ENCODE data around the gene UPK1B.
A peak's percentile ranks its signal among the peaks of the same experiment; 100 is the strongest.

DNA sequence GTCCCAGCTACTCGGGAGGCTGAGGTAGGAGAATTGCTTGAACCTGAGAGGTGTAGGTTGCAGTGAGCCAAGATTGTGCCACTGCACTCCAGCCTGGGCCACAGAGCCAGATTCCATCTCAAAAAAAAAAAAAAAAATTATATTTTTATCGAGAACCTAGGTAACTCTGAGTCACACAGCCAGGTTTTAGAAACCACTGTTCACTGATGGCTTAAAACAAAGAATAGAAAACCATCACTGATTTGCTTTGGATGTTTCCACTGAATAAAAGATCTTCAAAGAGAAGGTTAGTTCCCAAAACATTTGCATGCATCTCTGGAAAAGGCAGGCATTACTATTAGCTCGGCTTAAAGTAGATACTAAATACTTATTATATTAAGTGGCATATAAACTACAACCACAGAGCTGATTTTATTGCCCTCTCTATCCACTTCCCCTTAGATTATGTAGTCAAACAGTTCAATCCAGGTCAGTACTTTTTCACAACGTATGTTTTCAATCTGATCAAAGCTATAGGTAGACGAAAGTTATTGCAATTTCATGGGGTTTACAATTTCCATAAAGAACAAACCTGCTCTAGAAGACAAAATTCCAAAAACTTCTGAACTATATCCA is 65.9 kb downstream of the UPK1B start:
- no peak for TF ChIP-seq EP400 (IDR thresholded peaks at IDR 0.05)
- no peak for TF ChIP-seq MTA3 (IDR thresholded peaks at IDR 0.05; ENCODE audit: borderline replicate concordance)
- no peak for TF ChIP-seq EZH2 (IDR thresholded peaks at IDR 0.05; ENCODE audit: borderline replicate concordance, low read depth, low read length)
- TF ChIP-seq, protein P1, sequence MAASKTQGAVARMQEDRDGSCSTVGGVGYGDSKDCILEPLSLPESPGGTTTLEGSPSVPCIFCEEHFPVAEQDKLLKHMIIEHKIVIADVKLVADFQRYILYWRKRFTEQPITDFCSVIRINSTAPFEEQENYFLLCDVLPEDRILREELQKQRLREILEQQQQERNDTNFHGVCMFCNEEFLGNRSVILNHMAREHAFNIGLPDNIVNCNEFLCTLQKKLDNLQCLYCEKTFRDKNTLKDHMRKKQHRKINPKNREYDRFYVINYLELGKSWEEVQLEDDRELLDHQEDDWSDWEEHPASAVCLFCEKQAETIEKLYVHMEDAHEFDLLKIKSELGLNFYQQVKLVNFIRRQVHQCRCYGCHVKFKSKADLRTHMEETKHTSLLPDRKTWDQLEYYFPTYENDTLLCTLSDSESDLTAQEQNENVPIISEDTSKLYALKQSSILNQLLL (CRISPR knock-in tag; IDR thresholded peaks at IDR 0.05; ENCODE audit: borderline replicate concordance) = no peak
- 0 out of 2 replicates have a peak, but pooled peaks have one; percentile 10 for TF ChIP-seq SPI1 (IDR thresholded peaks at IDR 0.05; ENCODE audit: borderline replicate concordance, low read depth, low read length)
- TF ChIP-seq, protein P2, sequence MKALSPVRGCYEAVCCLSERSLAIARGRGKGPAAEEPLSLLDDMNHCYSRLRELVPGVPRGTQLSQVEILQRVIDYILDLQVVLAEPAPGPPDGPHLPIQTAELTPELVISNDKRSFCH (CRISPR knock-in tag; IDR thresholded peaks at IDR 0.05) = no peak
- TF ChIP-seq, protein P2 (tag; IDR thresholded peaks at IDR 0.05) = no peak
